GM19324 (cell line): ENCODE measurements around the gene SMPDL3B.
"Not testable (repeated sequence)": the region's sequence is repeated elsewhere in the genome, so short reads cannot be mapped to it uniquely, and the experiment has no call there.

Experiments used
- ATAC-seq: cut with Tn5 transposase; IDR thresholded peaks from one replicate; pipeline ENCODE4 v1.9.1; 2021; ENCODE audit warnings: mild to moderate bottlenecking, moderate library complexity; ENCODE audit not compliant: unreplicated experiment, low FRiP score

The SMPDL3B gene

GRCh38 chr1:27967884-27968466, 33.2 kb downstream of the SMPDL3B start:
- no peak for ATAC-seq

DNA sequence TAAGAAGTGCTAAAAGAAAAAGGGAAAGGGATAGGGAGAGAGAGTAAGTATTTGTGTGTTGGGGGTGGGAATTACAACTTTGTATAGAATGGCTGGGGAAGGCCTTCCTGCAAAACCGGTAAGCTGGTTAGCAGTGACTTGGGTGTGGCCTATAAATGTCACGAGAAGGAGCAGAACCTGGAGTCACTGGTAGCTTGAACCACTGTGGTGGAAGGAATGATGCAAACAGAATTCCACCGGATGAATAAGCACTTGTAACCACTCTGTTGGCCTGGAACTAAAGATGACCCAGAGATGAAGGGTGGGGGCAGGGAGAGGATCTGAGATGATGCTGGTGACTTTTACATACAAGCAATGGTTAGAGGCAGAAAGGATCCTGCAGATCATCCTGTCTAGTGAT, 33.9 kb downstream of the SMPDL3B start:
- ATAC-seq: no peak

GRCh38 chr1:27970401-27970800, 35.6 kb downstream of the SMPDL3B start:
- ATAC-seq: no peak

- ATAC-seq: no peak
Measured at GRCh38 chr1:27971674-27972073, 36.9 kb downstream of the SMPDL3B start.

DNA sequence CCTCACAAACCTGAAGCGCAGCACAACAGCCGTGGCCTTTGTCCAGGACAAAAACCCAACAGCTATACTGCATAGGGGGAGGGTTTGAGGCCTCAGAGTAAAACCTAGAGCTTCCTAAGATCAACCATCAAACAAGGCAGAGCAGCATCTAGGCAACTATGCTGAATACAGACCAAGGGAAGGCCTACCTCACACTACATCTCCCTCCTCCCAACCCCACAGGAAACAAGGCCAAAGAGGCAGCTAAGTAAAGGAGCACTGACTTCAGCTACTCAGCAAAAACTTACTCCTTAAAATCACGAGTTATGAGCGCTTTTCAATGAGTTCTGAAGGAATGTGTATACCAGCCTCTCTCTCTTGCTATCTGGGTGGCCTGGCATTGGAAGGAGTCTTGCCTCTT, 37.3 kb downstream of the SMPDL3B start:
- ATAC-seq: no peak

DNA sequence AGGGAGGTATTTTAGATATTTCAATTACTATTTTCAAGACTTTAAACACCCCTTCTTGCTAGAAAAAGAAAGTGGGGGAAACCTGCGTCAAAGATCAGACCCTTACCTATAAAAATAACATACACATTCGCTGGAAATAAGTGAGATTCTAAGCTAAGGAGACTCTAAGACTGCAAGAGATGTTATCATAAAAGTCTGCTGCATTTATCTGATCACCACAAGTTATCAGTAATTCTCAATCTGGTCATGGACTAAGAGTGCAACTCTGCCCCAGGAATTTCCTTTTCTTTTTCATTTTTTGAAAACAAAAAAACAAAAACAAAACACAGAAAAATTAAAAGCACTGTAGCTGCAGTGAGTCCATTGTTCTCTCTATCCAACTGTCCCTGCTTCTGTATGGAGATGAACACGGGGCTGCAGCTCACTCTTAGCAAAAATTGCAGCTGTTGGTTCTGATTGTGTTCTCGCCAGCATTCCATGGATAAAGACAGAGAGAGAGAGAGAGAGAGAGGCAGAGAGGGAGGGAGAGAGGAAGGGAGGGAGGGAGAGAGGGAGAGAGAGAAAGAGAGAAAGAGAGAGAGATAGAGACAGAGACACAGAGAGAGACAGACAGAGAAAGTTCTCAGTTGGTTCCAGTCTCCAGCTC, 39.1 kb downstream of the SMPDL3B start:
- no peak for ATAC-seq

- ATAC-seq: no peak
Measured at GRCh38 chr1:27974417-27974781, 39.6 kb downstream of the SMPDL3B start.

DNA sequence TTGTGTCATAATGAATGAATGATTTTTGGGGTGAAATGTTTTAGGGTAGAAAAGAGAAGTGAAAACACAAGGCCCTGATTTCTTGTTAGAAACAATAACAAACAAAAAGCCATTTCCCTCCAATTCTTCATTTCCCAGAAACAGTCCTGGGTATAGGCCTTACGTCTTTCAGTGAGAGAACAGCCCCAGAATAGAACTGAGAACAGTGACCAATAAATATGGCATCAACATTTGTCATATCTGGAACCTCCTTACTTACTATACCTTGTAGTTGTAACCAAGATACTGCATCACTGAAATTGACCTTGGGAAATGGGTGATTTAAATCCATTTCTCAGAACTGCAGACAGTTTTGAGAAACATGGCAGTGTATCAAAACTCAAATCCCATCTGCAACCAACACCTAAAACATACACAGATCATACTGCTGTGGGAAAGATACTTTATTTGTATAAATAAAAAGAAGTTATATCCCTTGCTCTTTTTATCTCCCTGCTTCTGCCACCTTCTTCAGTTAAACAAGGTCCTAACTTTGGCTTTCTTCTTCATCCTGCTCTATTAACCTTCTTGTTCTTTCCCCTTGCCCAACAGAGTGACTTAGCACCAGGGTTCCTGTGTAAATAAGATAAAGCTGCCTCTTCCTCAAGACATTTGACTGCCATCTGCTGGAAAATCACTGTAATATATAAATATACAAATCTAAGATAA, 44.5 kb downstream of the SMPDL3B start:
- no peak for ATAC-seq

- ATAC-seq: no peak
Measured at GRCh38 chr1:27979859-27980201, 45.0 kb downstream of the SMPDL3B start.

- no peak for ATAC-seq
Measured at GRCh38 chr1:27980216-27980845, 45.5 kb downstream of the SMPDL3B start.

GRCh38 chr1:27981145-27981544, 46.3 kb downstream of the SMPDL3B start:
- ATAC-seq: no peak

- ATAC-seq: no peak
Measured at GRCh38 chr1:27990920-27991537, 56.2 kb downstream of the SMPDL3B start.

DNA sequence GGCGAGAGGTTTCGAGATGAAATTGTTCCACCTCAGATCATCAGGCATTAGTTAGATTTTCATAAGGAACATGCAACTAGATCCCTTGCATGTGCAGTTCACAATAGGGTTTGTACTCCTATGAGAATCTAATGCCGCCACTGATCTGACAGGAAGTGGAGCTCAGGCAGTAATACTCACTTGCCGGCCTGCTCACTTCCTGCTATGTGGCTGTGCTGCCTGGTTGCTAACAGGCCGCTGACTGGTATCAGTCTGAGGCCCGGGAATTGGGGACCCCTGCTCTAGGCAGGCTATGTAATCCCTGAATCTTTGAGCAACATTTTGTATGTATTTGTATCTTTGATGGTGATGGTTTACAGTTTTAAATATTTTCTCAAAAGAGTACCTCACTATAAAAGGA, 57.5 kb downstream of the SMPDL3B start:
- no peak for ATAC-seq

- ATAC-seq: no peak
Measured at GRCh38 chr1:27993241-27993640, 58.4 kb downstream of the SMPDL3B start.

- no peak for ATAC-seq
Measured at GRCh38 chr1:27994060-27994459, 59.3 kb downstream of the SMPDL3B start.

- not testable (repeated sequence) for ATAC-seq
Measured at GRCh38 chr1:27994526-27994925, 59.7 kb downstream of the SMPDL3B start.

GRCh38 chr1:27999055-27999454, 64.3 kb downstream of the SMPDL3B start:
- no peak for ATAC-seq

DNA sequence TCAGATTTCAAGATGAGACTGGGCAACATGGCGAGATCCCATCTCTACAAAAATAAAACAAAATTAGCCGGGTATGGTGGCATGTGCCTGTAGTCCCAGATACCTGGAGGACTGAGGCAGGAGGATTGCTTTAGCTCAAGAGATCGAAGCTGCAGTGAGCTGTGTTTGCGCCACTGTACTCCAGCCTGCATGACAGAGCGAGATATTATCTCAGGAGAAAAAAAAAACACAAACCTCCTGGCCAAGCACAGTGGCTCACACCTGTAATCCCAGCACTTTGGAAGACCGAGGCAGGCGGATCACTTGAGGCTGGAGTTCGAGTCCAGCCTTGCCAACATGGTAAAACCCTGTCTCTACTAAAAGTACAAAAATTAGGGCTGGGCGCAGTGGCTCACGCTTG, 67.8 kb downstream of the SMPDL3B start:
- ATAC-seq: no peak

DNA sequence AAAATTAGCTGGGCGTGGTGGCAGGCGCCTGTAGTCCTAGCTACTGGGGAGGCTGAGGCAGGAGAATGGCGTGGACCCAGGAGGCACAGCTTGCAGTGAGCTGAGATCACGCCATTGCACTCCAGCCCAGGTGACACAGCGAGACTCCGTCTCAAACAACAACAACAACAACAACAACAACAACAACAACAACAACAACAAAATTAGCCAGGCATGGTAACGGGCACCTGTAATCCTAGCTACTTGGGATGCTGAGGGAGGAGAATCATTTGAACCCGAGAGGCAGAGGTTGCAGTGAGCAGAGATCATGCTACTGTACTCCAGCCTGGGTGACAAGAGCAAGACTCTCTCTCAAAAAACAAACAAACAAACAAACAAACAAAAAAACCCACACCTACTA, 68.3 kb downstream of the SMPDL3B start:
- not testable (repeated sequence) for ATAC-seq
